ENCODE results near the gene DGKG.

DNA sequence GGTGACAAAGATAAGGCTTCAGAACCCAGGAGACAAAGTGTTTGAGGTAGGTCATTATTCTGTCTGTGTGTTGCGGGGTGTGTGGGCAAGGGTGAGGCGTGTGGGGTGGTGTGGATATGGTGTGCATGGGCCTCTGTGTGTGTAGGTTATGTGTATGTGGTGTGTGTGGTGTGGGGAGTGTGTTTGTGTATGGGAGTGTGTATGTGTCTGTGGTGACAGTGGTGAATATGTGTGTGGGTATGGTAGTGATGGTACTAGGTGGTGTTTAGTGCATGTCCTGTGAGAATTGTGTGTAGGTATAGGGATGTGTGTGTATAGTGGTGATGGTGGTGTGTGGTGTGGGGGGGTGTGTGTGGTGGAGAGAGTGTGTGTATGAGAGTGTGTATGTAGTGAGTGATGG, 236.9 kb downstream of the DGKG start:
- no peak for TF ChIP-seq EP300 (IDR thresholded peaks at IDR 0.05)
- TF ChIP-seq, protein P1, sequence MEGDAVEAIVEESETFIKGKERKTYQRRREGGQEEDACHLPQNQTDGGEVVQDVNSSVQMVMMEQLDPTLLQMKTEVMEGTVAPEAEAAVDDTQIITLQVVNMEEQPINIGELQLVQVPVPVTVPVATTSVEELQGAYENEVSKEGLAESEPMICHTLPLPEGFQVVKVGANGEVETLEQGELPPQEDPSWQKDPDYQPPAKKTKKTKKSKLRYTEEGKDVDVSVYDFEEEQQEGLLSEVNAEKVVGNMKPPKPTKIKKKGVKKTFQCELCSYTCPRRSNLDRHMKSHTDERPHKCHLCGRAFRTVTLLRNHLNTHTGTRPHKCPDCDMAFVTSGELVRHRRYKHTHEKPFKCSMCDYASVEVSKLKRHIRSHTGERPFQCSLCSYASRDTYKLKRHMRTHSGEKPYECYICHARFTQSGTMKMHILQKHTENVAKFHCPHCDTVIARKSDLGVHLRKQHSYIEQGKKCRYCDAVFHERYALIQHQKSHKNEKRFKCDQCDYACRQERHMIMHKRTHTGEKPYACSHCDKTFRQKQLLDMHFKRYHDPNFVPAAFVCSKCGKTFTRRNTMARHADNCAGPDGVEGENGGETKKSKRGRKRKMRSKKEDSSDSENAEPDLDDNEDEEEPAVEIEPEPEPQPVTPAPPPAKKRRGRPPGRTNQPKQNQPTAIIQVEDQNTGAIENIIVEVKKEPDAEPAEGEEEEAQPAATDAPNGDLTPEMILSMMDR (IDR thresholded peaks at IDR 0.05): no peak
- peak in 1 of 4 donors; percentile 82 for TF ChIP-seq POLR2A (IDR thresholded peaks at IDR 0.05)
